Umbilical cord (tissue), 2 donors: ENCODE data around the gene PLPPR5. TPM values are rescaled to one million over a fixed set of nuclear protein-coding genes. Genes with fewer than 3 reads are reported as not detected.
"Not testable (repeated sequence)": the region's sequence is repeated elsewhere in the genome, so short reads cannot be mapped to it uniquely, and the experiment has no call there.

Experiments
- DNase-seq: peaks from one replicate; pipeline ENCODE4 v3.0.0-alpha.2; 2015; ENCODE audit warnings: low spot score
- total RNA-seq: library from RNA; depleted of rRNA; stranded (reverse); fragments of >200 nt; gene quantifications from one replicate; pipeline ENCODE4 v1.2.3, GENCODE V29; 2014; ENCODE audit warnings: low replicate concordance; ENCODE audit not compliant: insufficient read depth

The PLPPR5 gene
- total RNA-seq, 1 donor from 2014 or later: 3.4 TPM

GRCh38 chr1:98919211-98919610 lies 85.5 kb downstream of the PLPPR5 start:
- no peak for DNase-seq

- no peak for DNase-seq
These were observed 90.1 kb downstream of the PLPPR5 start for GRCh38 chr1:98914547-98914946.

DNA sequence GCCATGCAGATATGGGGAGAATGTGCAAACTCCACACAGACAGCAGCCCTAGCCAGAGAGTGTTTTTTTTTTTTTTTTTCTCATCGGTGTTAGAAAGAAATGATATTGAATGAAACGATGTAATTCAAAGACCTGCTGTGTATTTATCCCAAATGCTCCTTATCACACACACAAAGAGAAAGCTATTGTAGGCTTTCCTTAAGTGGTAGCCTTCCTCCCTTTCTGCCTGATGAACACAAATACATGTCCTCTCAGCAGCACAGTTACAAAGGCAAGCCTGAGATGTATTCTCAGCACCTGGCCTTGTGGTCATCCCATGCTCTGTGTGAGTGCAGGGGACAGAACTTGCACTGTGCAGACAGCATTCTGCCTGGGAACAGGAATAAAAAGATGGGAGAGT lies 93.8 kb downstream of the PLPPR5 start:
- DNase-seq: no peak

DNA sequence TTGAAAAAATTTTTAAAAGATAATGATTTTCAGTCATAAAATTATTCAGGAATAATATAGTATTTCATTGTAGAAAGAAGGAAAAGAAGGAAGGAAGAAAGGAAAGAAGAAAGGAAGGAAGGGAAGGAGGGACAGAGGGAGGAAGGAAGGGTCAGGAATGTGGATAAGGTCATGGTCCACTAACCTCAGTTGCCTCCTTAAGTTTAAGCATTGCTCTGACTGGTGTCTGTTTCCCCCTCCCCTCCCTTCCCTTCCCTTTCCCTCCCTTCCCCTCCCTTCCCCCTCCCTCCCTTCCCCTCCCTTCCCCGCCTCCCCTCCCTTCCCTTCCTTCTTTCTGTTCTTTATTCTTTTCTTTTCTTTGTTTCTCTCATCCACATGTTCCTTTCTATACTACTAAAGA lies 95.7 kb downstream of the PLPPR5 start:
- no peak for DNase-seq

- no peak for DNase-seq
These were observed 97.9 kb downstream of the PLPPR5 start for GRCh38 chr1:98906809-98907208.

GRCh38 chr1:98906361-98906760 lies 98.3 kb downstream of the PLPPR5 start:
- DNase-seq: no peak

- no peak for DNase-seq
These were observed 100.0 kb downstream of the PLPPR5 start for GRCh38 chr1:98904684-98905083.

DNA sequence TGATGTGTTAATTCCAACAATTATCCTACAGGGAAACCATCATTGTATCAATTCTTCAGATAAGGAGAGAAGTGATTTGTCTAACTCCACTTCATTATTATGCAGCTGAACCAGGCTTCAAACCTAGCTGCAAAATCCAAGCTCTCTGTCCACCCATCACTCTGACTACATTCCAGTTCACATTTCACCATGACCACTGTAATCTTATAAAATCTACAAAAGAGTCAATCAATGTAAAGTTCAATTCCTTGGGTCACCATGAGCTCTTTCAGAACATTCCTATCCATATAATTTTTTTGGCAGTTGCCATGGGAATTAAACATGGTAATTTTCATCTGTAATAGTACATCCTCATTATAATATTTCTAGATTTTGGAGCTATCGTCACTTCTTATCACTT lies 100.9 kb downstream of the PLPPR5 start:
- no peak for DNase-seq

GRCh38 chr1:98903261-98903660 lies 101.4 kb downstream of the PLPPR5 start:
- peak; percentile 38 for DNase-seq

DNA sequence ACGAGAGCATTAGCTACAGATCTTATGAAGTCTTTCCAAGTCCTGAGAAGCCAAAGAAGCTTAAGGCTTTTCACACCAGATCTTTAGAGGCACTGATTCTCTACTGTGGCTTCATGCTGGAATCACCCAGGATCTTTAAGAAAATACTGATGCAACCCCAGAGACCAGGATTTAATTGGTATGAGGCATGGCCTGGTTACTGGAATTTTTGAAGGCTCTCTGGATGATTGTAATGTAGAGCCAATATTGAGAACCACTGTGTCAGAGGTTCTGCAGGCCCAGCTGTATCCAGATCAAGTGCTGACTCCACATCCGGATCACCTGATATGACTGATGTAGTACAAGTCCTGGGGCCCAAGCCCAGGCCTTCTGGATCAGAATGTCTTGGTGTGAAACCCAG lies 105.7 kb downstream of the PLPPR5 start:
- peak; percentile 81 for DNase-seq

DNA sequence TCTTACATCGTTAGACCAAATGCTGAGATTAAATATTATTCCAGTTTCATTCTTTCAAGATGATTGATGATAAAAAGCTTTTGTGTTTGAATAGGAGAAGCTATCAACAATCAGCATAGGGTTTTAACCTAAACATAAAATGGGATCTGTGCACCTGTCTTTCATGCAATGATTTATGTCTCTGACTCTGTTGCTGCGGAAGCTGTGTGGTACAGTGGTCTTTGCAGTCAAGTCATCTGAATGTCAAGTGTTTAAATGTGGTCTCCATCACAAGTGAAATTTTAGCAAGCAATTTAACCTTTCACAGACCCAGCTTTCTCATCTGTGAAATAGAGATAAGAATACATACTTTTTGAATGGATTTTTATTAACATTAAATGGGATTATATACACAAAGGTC lies 107.2 kb downstream of the PLPPR5 start:
- no peak for DNase-seq

DNA sequence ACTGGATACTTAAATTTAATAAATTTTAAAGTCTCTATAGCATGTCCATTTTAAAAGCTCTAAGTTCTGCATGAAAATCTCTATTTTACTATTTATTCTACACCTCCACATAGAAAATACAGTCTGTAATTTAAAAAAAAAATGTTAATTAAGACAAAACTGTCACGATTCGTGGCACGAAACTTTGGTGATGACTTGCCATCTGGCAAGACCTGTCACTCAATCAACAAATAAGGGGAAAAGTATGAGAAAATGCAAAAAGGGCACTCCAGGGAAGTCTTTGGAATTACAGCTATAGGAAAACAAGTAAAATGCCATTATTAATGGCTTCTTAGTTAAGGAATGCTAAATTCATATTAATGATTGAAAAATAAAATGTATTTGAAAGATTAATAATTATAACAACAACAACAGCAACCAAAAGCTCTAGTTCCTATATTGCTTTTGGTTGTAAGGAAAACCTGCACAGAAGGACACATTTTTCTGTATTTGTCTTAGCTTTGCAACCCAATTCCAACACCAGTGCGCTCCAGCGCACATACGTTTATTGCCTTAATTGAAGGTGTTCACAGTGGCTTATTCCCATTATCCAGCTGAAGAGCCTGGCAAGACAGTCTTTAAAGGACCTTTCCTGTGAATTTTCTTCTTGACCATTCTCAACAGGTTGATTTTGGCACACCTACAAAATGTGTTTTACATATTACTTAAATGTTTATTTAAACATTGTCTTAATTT lies 107.8 kb downstream of the PLPPR5 start:
- no peak for DNase-seq

DNA sequence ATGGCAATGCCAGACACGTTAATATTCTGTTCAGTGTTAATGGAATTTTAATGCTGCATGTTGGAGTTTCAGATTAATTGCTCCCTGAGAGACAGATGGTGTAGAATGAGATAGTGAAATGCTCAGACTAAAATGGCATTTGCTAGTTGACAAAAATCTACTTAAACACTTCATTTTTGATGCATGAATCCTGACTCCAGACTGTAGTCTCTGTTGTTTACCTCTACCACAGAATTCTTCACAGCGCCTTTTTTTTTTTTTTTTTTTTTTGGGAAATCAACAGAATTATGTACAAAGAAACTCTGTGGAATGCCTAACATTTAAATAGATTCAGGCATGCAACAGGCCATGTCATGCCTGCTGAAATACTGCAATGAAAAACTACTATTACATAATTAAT lies 111.3 kb downstream of the PLPPR5 start:
- no peak for DNase-seq

GRCh38 chr1:98888869-98889268 lies 115.8 kb downstream of the PLPPR5 start:
- no peak for DNase-seq

GRCh38 chr1:98887507-98887906 lies 117.2 kb downstream of the PLPPR5 start:
- DNase-seq: no peak

DNA sequence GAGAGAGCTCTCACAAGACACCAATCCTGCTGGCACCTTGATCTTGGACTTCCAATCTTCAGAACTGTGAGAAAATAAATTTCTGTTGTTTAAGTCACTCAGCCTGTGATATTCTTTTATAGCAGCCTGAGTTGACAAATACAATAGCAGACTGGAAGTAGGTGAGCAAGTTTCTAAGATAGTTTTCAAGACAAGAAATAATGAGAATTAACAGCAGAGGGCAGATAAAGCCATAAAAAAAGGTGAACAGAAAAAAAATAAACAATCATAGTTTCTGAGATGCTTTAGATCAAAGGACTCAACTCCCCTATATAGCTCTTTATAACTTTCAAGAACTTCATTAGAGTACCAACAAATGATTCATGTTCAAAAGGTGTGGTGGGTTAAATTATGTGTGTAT lies 119.8 kb downstream of the PLPPR5 start:
- DNase-seq: no peak

- no peak for DNase-seq
These were observed 122.8 kb downstream of the PLPPR5 start for GRCh38 chr1:98881901-98882300.

- DNase-seq: not testable (repeated sequence)
These were observed 123.4 kb downstream of the PLPPR5 start for GRCh38 chr1:98881234-98881633.

DNA sequence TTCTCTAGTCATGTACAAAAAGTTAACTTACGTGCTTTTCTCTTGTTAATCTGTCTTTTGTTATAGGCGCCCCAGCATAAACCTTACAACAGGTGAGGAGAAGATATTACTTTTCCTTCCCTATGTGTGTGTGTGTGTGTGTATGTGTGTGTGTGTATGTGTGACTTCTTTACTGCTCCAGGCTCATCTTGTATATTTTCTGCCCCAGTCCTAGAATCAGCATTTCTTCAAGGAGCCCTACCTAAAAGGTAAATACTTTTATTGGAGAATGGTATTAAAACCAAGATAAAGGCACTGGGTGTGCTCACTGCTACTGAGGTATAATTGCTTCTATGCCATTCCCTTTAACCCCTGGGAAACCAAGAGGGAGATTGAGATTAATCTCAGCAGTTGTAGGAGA lies 129.8 kb downstream of the PLPPR5 start:
- DNase-seq: no peak

- DNase-seq: no peak
These were observed 133.4 kb downstream of the PLPPR5 start for GRCh38 chr1:98870959-98871903.

- no peak for DNase-seq
These were observed 138.9 kb downstream of the PLPPR5 start for GRCh38 chr1:98865796-98866195.

DNA sequence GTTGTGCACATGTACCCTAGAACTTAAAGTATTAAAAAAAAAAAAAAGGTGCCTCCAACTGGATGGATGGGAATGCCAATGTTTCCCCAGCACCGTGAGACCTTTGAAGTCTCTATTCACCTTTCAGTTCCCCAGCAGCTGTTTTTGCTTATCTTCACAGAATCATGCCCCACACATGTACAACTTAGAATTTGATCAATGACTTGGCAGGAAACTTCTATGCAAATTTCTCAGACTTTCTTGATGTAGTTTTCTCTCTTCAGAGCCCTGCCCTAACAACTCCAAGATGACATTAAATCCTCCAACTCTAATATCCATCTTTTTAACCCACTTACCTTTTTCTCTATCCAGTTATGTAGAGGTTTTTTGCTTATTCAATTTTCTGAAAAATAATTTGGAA lies 144.3 kb downstream of the PLPPR5 start:
- no peak for DNase-seq

DNA sequence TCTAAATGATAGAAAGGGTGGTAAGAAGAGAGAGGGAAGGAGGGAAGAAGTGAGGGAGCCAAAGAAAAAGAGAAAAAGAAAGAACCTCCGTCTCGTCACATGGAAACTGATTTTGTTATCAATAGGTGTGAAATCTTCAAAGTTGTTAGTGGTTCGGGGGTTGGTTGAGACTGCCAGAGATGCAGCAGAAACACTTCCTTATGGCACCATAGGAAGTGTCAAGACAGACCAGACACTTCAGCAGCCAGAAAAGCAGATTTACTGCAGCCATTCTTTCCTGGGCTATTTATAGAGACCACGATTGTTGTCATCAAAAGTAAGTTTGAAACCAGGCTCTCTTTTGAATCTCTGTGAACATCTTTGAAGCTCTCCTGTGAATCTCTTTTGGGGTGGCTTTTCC lies 150.5 kb downstream of the PLPPR5 start:
- DNase-seq: no peak
